ENCODE measurements around the gene ORMDL2. TPM values are rescaled to one million over a fixed set of nuclear protein-coding genes. Genes with fewer than 3 reads are reported as not detected.

The ORMDL2 gene
- total RNA-seq: 32.1 and 34.0 TPM in 2 replicates

GRCh38 chr12:55817345-55818139 is at the start of gene ORMDL2, which contains the start of gene SARNP:
Gene ORMDL2, plus strand, starts transcription at chr12:55818041. Its CDS starts 959 bp downstream, at chr12:55819000.
Gene SARNP, minus strand, starts transcription at chr12:55817724. Its CDS starts 23 bp downstream, at chr12:55817701.

GRCh38 chr12:55842681-55843429 is 25.0 kb downstream of the ORMDL2 start, which contains the start of gene MMP19:
Gene MMP19, minus strand, starts transcription at chr12:55842936. Its CDS starts 106 bp downstream, at chr12:55842830.

Other genes with a start within 250 kb of the ORMDL2 start
- gene OR2AP1, start 245.6 kb upstream of the ORMDL2 start, total RNA-seq: not detected in 2 replicates
- gene OR10P1, start 181.1 kb upstream of the ORMDL2 start, total RNA-seq: not detected in 2 replicates
- 51.5 and 56.6 TPM in 2 replicates for gene ITGA7, start 110.1 kb upstream of the ORMDL2 start, total RNA-seq
- 149 and 177 TPM in 2 replicates for gene BLOC1S1, start 102.0 kb upstream of the ORMDL2 start, total RNA-seq
- gene RDH5, start 97.6 kb upstream of the ORMDL2 start, total RNA-seq: 20.5 and 27.5 TPM in 2 replicates
- gene CD63, start 89.0 kb upstream of the ORMDL2 start, total RNA-seq: 3,918 and 4,269 TPM in 2 replicates
- 3.2 and 4.5 TPM in 2 replicates for gene GDF11, start 74.9 kb upstream of the ORMDL2 start, total RNA-seq
- gene SARNP, start 317 bp upstream of the ORMDL2 start, total RNA-seq: 111 and 113 TPM in 2 replicates
- 56.0 and 69.4 TPM in 2 replicates for gene DNAJC14, start 11.5 kb downstream of the ORMDL2 start, total RNA-seq
- 6.7 and 11.0 TPM in 2 replicates for gene MMP19, start 24.9 kb downstream of the ORMDL2 start, total RNA-seq
- gene PYM1, start 109.9 kb downstream of the ORMDL2 start, total RNA-seq: 37.4 and 38.1 TPM in 2 replicates
- gene DGKA, start 113.1 kb downstream of the ORMDL2 start, total RNA-seq: 47.6 and 81.6 TPM in 2 replicates
- gene PMEL, start 148.0 kb downstream of the ORMDL2 start, total RNA-seq: 0.26 and 1.2 TPM in 2 replicates
- 14.1 and 27.6 TPM in 2 replicates for gene CDK2, start 148.8 kb downstream of the ORMDL2 start, total RNA-seq
- 40.0 and 62.2 TPM in 2 replicates for gene RAB5B, start 156.0 kb downstream of the ORMDL2 start, total RNA-seq
- 9.2 and 12.0 TPM in 2 replicates for gene SUOX, start 179.2 kb downstream of the ORMDL2 start, total RNA-seq
- 1.1 and 2.5 TPM in 2 replicates for gene IKZF4, start 203.0 kb downstream of the ORMDL2 start, total RNA-seq
- gene RPS26, start 223.9 kb downstream of the ORMDL2 start, total RNA-seq: 63.3 and 80.3 TPM in 2 replicates